SK-N-SH treated with all-trans-retinoic acid at 6 μM for 48 hours (cell line): Measurements from ENCODE around the gene SNX27.

Experiments
- ATAC-seq: fragments of 200-7000 bp; cut with Tn5 transposase; 3 replicates; pipeline ENCODE4 v1.9.1; 2020; ENCODE audit warnings: mild to moderate bottlenecking, moderate library complexity
- ARNTL ChIP-seq: fragments of 450-650 bp; formaldehyde crosslinking; IDR thresholded peaks from 2 replicates; pipeline ENCODE4 v1.5.0; 2020; ENCODE audit warnings: low read depth, mild to moderate bottlenecking, moderate library complexity, borderline replicate concordance
- CSDC2 ChIP-seq: fragments of 250-450 bp; sonication (Bioruptor Pico); IDR thresholded peaks from 2 replicates; pipeline ENCODE4 v1.5.0; 2020; ENCODE audit warnings: mild to moderate bottlenecking, moderate library complexity
- ESRRG ChIP-seq: fragments of 250-450 bp; sonication (Bioruptor Pico); IDR thresholded peaks from 2 replicates; pipeline ENCODE4 v1.6.1; 2021; ENCODE audit warnings: mild to moderate bottlenecking
- ISL1 ChIP-seq: fragments of 250-450 bp; sonication (Bioruptor Pico); IDR thresholded peaks from 2 replicates; pipeline ENCODE4 v2.1.2; 2022; ENCODE audit warnings: mild to moderate bottlenecking, moderate library complexity
- OSR1 ChIP-seq: fragments of 250-450 bp; sonication (Bioruptor Pico); IDR thresholded peaks from 2 replicates; pipeline ENCODE4 v1.8.0; 2022; ENCODE audit warnings: moderate library complexity, mild to moderate bottlenecking, inconsistent platforms
- RARB ChIP-seq: fragments of 250-450 bp; sonication (Bioruptor Pico); IDR thresholded peaks from 2 replicates; pipeline ENCODE4 v1.8.0; 2021; ENCODE audit warnings: mild to moderate bottlenecking, moderate library complexity
- SNAI2 ChIP-seq: fragments of 250-450 bp; sonication (Bioruptor Pico); IDR thresholded peaks from 2 replicates; pipeline ENCODE4 v1.5.0; 2020; ENCODE audit warnings: mild to moderate bottlenecking, moderate library complexity
- TCF4 ChIP-seq: fragments of 250-450 bp; sonication (Bioruptor Pico); IDR thresholded peaks from 2 replicates; pipeline ENCODE4 v1.8.0; 2021; ENCODE audit warnings: mild to moderate bottlenecking, moderate library complexity, borderline replicate concordance
- TOX ChIP-seq: fragments of 250-450 bp; sonication (Bioruptor Pico); IDR thresholded peaks from 2 replicates; pipeline ENCODE4 v1.8.0; 2021; ENCODE audit warnings: mild to moderate bottlenecking, moderate library complexity, borderline replicate concordance
- ZC3H10 ChIP-seq: fragments of 250-450 bp; sonication (Bioruptor Pico); IDR thresholded peaks from 2 replicates; pipeline ENCODE4 v1.5.1; 2021; ENCODE audit warnings: mild to moderate bottlenecking, moderate library complexity
- ZFP3 ChIP-seq: fragments of 250-450 bp; sonication (Bioruptor Pico); IDR thresholded peaks from 2 replicates; pipeline ENCODE4 v1.5.0; 2020; ENCODE audit warnings: mild to moderate bottlenecking, moderate library complexity
- ZFP30 ChIP-seq: fragments of 450-650 bp; formaldehyde crosslinking; IDR thresholded peaks from 2 replicates; pipeline ENCODE4 v1.5.0; 2022; ENCODE audit warnings: mild to moderate bottlenecking, moderate library complexity
- ZNF565 ChIP-seq: fragments of 450-650 bp; formaldehyde crosslinking; conservative IDR thresholded peaks from 2 replicates; pipeline ENCODE4 v1.5.0; 2020; ENCODE audit warnings: low read depth, mild to moderate bottlenecking, moderate library complexity
- ZNF70 ChIP-seq: fragments of 450-650 bp; formaldehyde crosslinking; IDR thresholded peaks from 2 replicates; pipeline ENCODE4 v1.5.0; 2020; ENCODE audit warnings: mild to moderate bottlenecking, moderate library complexity
- ZNF8 ChIP-seq: fragments of 450-650 bp; formaldehyde crosslinking; IDR thresholded peaks from 2 replicates; pipeline ENCODE4 v1.5.0; 2020; ENCODE audit warnings: mild to moderate bottlenecking, moderate library complexity
- TF ChIP-seq, protein P1 (sequence below): fragments of 250-450 bp; sonication (Bioruptor Pico); IDR thresholded peaks from 2 replicates; pipeline ENCODE4 v1.5.0; 2020; ENCODE audit warnings: mild to moderate bottlenecking, moderate library complexity
- TF ChIP-seq, protein P2 (sequence below): fragments of 250-450 bp; sonication (Bioruptor Pico); IDR thresholded peaks from 2 replicates; pipeline ENCODE4 v1.5.1; 2021; ENCODE audit warnings: mild to moderate bottlenecking, moderate library complexity
- TF ChIP-seq, protein P3 (sequence below): fragments of 250-450 bp; sonication (Bioruptor Pico); IDR thresholded peaks from 2 replicates; pipeline ENCODE4 v1.8.0; 2021; ENCODE audit warnings: low read depth, mild to moderate bottlenecking, moderate library complexity, borderline replicate concordance
- TF ChIP-seq, protein P4 (sequence below): fragments of 250-450 bp; sonication (Bioruptor Pico); IDR thresholded peaks from 2 replicates; pipeline ENCODE4 v1.8.0; 2020; ENCODE audit warnings: mild to moderate bottlenecking, moderate library complexity, borderline replicate concordance
- TF ChIP-seq, protein P5 (sequence below): fragments of 250-450 bp; sonication (Bioruptor Pico); IDR thresholded peaks from 2 replicates; pipeline ENCODE4 v1.5.1; 2020; ENCODE audit warnings: low read depth, mild to moderate bottlenecking, moderate library complexity

The SNX27 gene

DNA sequence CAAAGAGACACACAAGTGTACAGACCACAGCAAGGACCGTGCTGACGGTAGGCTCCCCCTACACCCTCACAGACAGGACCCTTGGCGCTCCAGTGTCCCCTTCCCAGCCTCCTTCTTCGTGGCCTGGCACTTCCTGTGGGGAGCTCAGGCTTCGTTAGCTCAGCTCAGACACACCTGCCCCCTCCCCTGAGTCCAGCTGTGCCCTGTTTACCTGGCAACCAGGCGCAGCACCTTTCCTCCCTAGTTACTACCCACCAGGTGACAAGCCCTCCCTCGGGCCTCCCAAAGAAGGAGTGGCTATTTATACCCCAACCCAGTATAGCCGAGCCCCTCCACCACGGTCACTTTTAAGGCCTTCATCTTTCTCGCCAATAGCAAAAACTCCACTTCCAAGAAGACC, 100.1 kb downstream of the SNX27 start:
- TF ChIP-seq ZNF70 (CRISPR knock-in tag) = no peak
- ATAC-seq = no peak

DNA sequence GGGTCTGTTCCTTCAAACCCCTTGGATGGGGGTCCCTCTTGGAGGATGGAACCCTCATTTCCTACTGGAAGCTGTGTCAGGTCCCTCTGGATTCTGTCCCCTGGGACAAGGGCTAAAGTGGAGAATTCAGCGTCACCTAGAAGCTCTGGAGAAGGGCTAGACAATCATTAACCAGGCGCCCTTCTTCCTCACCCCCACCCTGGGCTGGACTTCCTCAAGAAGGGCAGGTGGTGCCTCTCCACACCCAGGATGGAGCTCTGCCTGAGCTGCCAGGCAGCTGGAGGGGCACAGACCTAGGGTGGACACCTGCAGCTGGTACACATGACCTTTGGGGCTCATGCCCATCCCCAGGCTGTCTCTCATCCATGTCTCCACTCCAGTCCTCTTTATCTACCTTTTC, 101.2 kb downstream of the SNX27 start:
- TF ChIP-seq ZNF565 (CRISPR knock-in tag) (no peak), OSR1 (CRISPR knock-in tag) (no peak), ESRRG (CRISPR knock-in tag) (no peak), CSDC2 (CRISPR knock-in tag) (no peak), SNAI2 (CRISPR knock-in tag) (no peak), ZNF8 (CRISPR knock-in tag) (no peak), ARNTL (CRISPR knock-in tag) (no peak), RARB (CRISPR knock-in tag) (no peak), ZNF70 (CRISPR knock-in tag) (no peak), ZC3H10 (CRISPR knock-in tag) (no peak), ISL1 (CRISPR knock-in tag) (no peak), ZFP30 (CRISPR knock-in tag) (no peak), TCF4 (no peak), TOX (CRISPR knock-in tag) (no peak), ZFP3 (no peak)
- TF ChIP-seq, protein P1, sequence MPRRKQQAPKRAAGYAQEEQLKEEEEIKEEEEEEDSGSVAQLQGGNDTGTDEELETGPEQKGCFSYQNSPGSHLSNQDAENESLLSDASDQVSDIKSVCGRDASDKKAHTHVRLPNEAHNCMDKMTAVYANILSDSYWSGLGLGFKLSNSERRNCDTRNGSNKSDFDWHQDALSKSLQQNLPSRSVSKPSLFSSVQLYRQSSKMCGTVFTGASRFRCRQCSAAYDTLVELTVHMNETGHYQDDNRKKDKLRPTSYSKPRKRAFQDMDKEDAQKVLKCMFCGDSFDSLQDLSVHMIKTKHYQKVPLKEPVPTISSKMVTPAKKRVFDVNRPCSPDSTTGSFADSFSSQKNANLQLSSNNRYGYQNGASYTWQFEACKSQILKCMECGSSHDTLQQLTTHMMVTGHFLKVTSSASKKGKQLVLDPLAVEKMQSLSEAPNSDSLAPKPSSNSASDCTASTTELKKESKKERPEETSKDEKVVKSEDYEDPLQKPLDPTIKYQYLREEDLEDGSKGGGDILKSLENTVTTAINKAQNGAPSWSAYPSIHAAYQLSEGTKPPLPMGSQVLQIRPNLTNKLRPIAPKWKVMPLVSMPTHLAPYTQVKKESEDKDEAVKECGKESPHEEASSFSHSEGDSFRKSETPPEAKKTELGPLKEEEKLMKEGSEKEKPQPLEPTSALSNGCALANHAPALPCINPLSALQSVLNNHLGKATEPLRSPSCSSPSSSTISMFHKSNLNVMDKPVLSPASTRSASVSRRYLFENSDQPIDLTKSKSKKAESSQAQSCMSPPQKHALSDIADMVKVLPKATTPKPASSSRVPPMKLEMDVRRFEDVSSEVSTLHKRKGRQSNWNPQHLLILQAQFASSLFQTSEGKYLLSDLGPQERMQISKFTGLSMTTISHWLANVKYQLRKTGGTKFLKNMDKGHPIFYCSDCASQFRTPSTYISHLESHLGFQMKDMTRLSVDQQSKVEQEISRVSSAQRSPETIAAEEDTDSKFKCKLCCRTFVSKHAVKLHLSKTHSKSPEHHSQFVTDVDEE (CRISPR knock-in tag) = no peak
- TF ChIP-seq, protein P2, sequence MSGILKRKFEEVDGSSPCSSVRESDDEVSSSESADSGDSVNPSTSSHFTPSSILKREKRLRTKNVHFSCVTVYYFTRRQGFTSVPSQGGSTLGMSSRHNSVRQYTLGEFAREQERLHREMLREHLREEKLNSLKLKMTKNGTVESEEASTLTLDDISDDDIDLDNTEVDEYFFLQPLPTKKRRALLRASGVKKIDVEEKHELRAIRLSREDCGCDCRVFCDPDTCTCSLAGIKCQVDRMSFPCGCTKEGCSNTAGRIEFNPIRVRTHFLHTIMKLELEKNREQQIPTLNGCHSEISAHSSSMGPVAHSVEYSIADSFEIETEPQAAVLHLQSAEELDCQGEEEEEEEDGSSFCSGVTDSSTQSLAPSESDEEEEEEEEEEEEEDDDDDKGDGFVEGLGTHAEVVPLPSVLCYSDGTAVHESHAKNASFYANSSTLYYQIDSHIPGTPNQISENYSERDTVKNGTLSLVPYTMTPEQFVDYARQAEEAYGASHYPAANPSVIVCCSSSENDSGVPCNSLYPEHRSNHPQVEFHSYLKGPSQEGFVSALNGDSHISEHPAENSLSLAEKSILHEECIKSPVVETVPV (CRISPR knock-in tag) = no peak
- TF ChIP-seq, protein P3, sequence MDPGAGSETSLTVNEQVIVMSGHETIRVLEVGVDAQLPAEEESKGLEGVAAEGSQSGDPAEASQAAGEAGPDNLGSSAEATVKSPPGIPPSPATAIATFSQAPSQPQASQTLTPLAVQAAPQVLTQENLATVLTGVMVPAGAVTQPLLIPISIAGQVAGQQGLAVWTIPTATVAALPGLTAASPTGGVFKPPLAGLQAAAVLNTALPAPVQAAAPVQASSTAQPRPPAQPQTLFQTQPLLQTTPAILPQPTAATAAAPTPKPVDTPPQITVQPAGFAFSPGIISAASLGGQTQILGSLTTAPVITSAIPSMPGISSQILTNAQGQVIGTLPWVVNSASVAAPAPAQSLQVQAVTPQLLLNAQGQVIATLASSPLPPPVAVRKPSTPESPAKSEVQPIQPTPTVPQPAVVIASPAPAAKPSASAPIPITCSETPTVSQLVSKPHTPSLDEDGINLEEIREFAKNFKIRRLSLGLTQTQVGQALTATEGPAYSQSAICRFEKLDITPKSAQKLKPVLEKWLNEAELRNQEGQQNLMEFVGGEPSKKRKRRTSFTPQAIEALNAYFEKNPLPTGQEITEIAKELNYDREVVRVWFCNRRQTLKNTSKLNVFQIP (CRISPR knock-in tag) = no peak
- TF ChIP-seq, protein P4, sequence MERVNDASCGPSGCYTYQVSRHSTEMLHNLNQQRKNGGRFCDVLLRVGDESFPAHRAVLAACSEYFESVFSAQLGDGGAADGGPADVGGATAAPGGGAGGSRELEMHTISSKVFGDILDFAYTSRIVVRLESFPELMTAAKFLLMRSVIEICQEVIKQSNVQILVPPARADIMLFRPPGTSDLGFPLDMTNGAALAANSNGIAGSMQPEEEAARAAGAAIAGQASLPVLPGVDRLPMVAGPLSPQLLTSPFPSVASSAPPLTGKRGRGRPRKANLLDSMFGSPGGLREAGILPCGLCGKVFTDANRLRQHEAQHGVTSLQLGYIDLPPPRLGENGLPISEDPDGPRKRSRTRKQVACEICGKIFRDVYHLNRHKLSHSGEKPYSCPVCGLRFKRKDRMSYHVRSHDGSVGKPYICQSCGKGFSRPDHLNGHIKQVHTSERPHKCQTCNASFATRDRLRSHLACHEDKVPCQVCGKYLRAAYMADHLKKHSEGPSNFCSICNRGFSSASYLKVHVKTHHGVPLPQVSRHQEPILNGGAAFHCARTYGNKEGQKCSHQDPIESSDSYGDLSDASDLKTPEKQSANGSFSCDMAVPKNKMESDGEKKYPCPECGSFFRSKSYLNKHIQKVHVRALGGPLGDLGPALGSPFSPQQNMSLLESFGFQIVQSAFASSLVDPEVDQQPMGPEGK = no peak
- TF ChIP-seq, protein P5, sequence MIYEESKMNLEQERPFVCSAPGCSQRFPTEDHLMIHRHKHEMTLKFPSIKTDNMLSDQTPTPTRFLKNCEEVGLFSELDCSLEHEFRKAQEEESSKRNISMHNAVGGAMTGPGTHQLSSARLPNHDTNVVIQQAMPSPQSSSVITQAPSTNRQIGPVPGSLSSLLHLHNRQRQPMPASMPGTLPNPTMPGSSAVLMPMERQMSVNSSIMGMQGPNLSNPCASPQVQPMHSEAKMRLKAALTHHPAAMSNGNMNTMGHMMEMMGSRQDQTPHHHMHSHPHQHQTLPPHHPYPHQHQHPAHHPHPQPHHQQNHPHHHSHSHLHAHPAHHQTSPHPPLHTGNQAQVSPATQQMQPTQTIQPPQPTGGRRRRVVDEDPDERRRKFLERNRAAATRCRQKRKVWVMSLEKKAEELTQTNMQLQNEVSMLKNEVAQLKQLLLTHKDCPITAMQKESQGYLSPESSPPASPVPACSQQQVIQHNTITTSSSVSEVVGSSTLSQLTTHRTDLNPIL (CRISPR knock-in tag) = no peak
- ATAC-seq = no peak

DNA sequence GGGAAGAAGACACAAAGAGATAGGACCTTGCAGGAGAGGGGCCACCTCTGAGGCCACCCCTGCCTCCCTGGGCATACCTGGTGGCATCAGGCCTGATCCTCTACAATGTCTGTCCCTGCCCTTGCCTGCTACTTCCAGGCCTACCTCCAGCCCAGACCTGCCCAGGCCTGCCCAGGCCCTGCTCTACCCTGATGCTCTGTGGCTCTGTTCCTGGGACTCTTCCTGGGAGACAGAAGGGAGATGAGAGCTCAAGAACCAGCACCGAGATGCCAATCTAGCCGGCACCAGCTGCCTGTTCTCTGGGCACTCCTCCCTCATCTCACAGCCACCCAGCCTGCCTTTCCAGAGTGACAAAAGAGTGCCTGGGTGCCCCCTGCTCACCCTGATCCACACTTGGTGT, 102.0 kb downstream of the SNX27 start:
- ATAC-seq = no peak
- TF ChIP-seq TOX (CRISPR knock-in tag) = no peak
- TF ChIP-seq ISL1 (CRISPR knock-in tag) = no peak
